ENCODE results near the gene RNASE13. TPM values are rescaled to one million over a fixed set of nuclear protein-coding genes. Genes with fewer than 3 reads are reported as not detected.

Gene RNASE13
- polyA plus RNA-seq, 1 of the 3 experiments (the other 2 are of a cell fraction): not detected

DNA sequence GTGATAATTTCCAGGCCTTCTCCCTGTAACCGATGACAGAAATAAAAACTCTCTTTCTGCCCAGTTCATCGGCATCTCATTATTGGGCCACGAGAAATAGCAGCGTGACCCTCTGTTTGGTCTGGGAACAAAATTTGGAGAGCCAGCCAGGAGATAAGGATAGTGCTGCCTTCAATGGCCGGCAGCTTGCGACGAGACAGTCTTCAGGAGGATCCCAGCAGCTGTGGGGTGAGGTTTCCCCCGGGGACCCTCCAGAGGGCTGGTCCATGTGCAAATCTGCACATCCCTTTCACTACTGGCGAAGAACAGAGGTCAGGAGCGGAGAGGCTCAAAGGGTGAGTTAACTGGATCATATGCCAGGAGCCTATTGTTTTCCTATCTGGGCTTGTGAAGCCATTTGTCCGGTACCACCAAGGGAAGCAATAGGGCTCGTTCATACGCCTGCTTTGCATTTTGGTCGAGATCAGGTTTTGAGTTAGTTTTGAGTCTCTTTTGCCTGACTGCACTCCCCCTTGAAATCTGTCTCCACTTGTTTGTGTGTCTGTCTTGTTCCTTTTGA is 30.7 kb downstream of the RNASE13 start:
- no peaks in the 10 kb centered on the region; a peak in 1 of 4 replicates for H3K4me1 ChIP-seq (ENCODE audit: control insufficient read depth in 1 of 2, insufficient read depth in 2 of 2, low read depth in 1 of 2, low read length in 1 of 2)
- no peak for DNase-seq
- no peaks in the 10 kb centered on the region for H3K9me2 ChIP-seq
- H3K4me3 ChIP-seq (ENCODE audit: low read depth in 2 of 2, low read length in 1 of 2): no peak overlapping the region
- no peaks in the 10 kb centered on the region for H3K9me3 ChIP-seq
- H3K4me2 ChIP-seq: no peak overlapping the region
- H3K27ac ChIP-seq (ENCODE audit: low read depth in 2 of 2, low read length in 1 of 2): no peak overlapping the region
- no peaks in the 10 kb centered on the region for H4K20me1 ChIP-seq (ENCODE audit: insufficient read depth)
- POLR2A ChIA-PET: no interaction called here
- H3F3A ChIP-seq (replicated peaks; ENCODE audit: insufficient read depth): no peaks in the 10 kb centered on the region
- TF ChIP-seq USF1 (IDR thresholded peaks at IDR 0.05; ENCODE audit: borderline replicate concordance, low read depth) (no peak), RCOR1 (IDR thresholded peaks at IDR 0.05; ENCODE audit: low read length) (no peak), NFIC (IDR thresholded peaks at IDR 0.05; ENCODE audit: borderline replicate concordance) (no peak), RAD21 (IDR thresholded peaks at IDR 0.05; ENCODE audit: low read length) (no peak), EZH2phosphoT487 (IDR thresholded peaks at IDR 0.05; ENCODE audit: borderline replicate concordance, low read depth) (no peak), TEAD4 (IDR thresholded peaks at IDR 0.05; ENCODE audit: borderline replicate concordance, insufficient read depth) (no peak), NRF1 (IDR thresholded peaks at IDR 0.05; ENCODE audit: low read depth, low read length) (no peak), FOXM1 (IDR thresholded peaks at IDR 0.05; ENCODE audit: low read depth) (no peak), CHD2 (IDR thresholded peaks at IDR 0.05; ENCODE audit: low read length, partially characterized antibody) (no peak), POLR2AphosphoS5 (IDR thresholded peaks at IDR 0.05; ENCODE audit: low read depth, low read length) (no peak), SMC3 (IDR thresholded peaks at IDR 0.05; ENCODE audit: low read depth, low read length) (no peak), FOSL2 (IDR thresholded peaks at IDR 0.05; ENCODE audit: borderline replicate concordance, low read depth) (no peak), GABPA (IDR thresholded peaks at IDR 0.05; ENCODE audit: low read depth) (no peak)
- TF ChIP-seq, protein P1, sequence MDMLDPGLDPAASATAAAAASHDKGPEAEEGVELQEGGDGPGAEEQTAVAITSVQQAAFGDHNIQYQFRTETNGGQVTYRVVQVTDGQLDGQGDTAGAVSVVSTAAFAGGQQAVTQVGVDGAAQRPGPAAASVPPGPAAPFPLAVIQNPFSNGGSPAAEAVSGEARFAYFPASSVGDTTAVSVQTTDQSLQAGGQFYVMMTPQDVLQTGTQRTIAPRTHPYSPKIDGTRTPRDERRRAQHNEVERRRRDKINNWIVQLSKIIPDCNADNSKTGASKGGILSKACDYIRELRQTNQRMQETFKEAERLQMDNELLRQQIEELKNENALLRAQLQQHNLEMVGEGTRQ (IDR thresholded peaks at IDR 0.05; ENCODE audit: borderline replicate concordance, low read depth, low read length): no peak
- H3K79me2 ChIP-seq (ENCODE audit: insufficient read depth): no peaks in the 10 kb centered on the region
- no peak overlapping the region for H2AFZ ChIP-seq (ENCODE audit: low read depth)
- 84% methylated on average over 14 of the region's 14 CpGs for WGBS (ENCODE audit: low lambda C conversion rate)
- CTCF ChIA-PET: interaction anchor here (2.3 to 7.5 kb wide), 5 partner anchors 12 to 103 kb away, joined by 7 to 83 read pairs (median 24); no protein-coding TSS in a partner anchor
- H3K27me3 ChIP-seq (ENCODE audit: insufficient read depth): no peaks in the 10 kb centered on the region
- no peaks in the 10 kb centered on the region for H3K36me3 ChIP-seq (replicated peaks in 1 of 2; ENCODE audit: control insufficient read depth in 1 of 2, insufficient read depth in 2 of 2, low read length in 1 of 2)
- no peak overlapping the region for H3K9ac ChIP-seq

GRCh38 chr14:21001218-21001617 is 33.4 kb downstream of the RNASE13 start:
- Histone ChIP-seq H3K9me3 (no peaks in the 10 kb centered on the region), H3K4me3 (ENCODE audit: low read depth in 2 of 2, low read length in 1 of 2) (no peak overlapping the region), H3K27me3 (ENCODE audit: insufficient read depth) (no peaks in the 10 kb centered on the region), H3K9ac (no peak overlapping the region), H3K79me2 (ENCODE audit: insufficient read depth) (no peaks in the 10 kb centered on the region), H3K27ac (ENCODE audit: low read depth in 2 of 2, low read length in 1 of 2) (no peak overlapping the region), H3K36me3 (replicated peaks in 1 of 2; ENCODE audit: control insufficient read depth in 1 of 2, insufficient read depth in 2 of 2, low read length in 1 of 2) (peaks cover 0 to 13% of the 10 kb centered on the region in 2 experiments), H3K4me1 (ENCODE audit: control insufficient read depth in 1 of 2, insufficient read depth in 2 of 2, low read depth in 1 of 2, low read length in 1 of 2) (no peaks in the 10 kb centered on the region; a peak in 1 of 4 replicates), H2AFZ (ENCODE audit: low read depth) (no peak overlapping the region), H3K9me2 (no peaks in the 10 kb centered on the region), H4K20me1 (ENCODE audit: insufficient read depth) (no peaks in the 10 kb centered on the region), H3F3A (replicated peaks; ENCODE audit: insufficient read depth) (peaks cover 9% of the 10 kb centered on the region), H3K4me2 (no peak overlapping the region)
- WGBS (ENCODE audit: low lambda C conversion rate): 53% methylated on average over 6 of the region's 7 CpGs
- DNase-seq: no peak
- POLR2A ChIA-PET: interaction anchor here (0.6 kb wide), 1 partner anchor 97 kb away, joined by 4 read pairs; the partner anchor contains the start of gene ZNF219
- CTCF ChIA-PET: interaction anchor here (0.6 to 7.5 kb wide), 5 partner anchors 10 to 104 kb away, joined by 3 to 83 read pairs (median 4); no protein-coding TSS in a partner anchor
- TF ChIP-seq EZH2phosphoT487 (IDR thresholded peaks at IDR 0.05; ENCODE audit: borderline replicate concordance, low read depth) (no peak), ZBTB33 (IDR thresholded peaks at IDR 0.05; ENCODE audit: borderline replicate concordance, low read depth) (no peak), EP300 (IDR thresholded peaks at IDR 0.05; ENCODE audit: borderline replicate concordance in 1 of 2, low read depth in 1 of 2, low read length in 1 of 2) (no peak), NFIC (IDR thresholded peaks at IDR 0.05; ENCODE audit: borderline replicate concordance) (no peak), YY1 (IDR thresholded peaks at IDR 0.05; ENCODE audit: low read depth) (no peak), REST (IDR thresholded peaks at IDR 0.05; ENCODE audit: low read depth, low read length) (no peak), MEF2A (IDR thresholded peaks at IDR 0.05; ENCODE audit: borderline replicate concordance, low read depth) (no peak)
- TF ChIP-seq, protein P1 (IDR thresholded peaks at IDR 0.05; ENCODE audit: borderline replicate concordance, low read depth, low read length): no peak
